Measurements from ENCODE around the gene ARHGAP29. TPM values are rescaled to one million over a fixed set of nuclear protein-coding genes. Genes with fewer than 3 reads are reported as not detected.

ARHGAP29 gene
- total RNA-seq (2022; extraction: Qiagen RNA extraction): 10.6 to 18.0 TPM (median 12.2 TPM) in 5 replicates

GRCh38 chr1:94237291-94238226, at the start of gene ARHGAP29:
TSS of gene ARHGAP29 (minus strand) at chr1:94237584. CDS start at chr1:94231611, 5,973 bp downstream.

Other genes with a start within 250 kb of the ARHGAP29 start
- 0.08 to 0.17 TPM (median 0.11 TPM) in 5 replicates for gene ABCA4, start 116.4 kb downstream of the ARHGAP29 start, total RNA-seq (2022; extraction: Qiagen RNA extraction)
- gene ABCD3, start 180.8 kb upstream of the ARHGAP29 start, total RNA-seq (2022; extraction: Qiagen RNA extraction): 22.2 to 26.5 TPM (median 24.8 TPM) in 5 replicates